ENCODE measurements around the gene PAQR9. TPM values are rescaled to one million over a fixed set of nuclear protein-coding genes. Genes with fewer than 3 reads are reported as not detected.

Gene PAQR9
- total RNA-seq, 1 experiment from 2014 or later, result 0.03 TPM

GRCh38 chr3:142934887-142935269, 28.6 kb downstream of the PAQR9 start:
- in situ Hi-C loops (cut with HindIII; ENCODE audit: low pct_unique_long_range_greater_than_20kb, low sequenced_read_pairs), result no loop called here
- DNase-seq (ENCODE audit: low read depth), result no peak

DNA sequence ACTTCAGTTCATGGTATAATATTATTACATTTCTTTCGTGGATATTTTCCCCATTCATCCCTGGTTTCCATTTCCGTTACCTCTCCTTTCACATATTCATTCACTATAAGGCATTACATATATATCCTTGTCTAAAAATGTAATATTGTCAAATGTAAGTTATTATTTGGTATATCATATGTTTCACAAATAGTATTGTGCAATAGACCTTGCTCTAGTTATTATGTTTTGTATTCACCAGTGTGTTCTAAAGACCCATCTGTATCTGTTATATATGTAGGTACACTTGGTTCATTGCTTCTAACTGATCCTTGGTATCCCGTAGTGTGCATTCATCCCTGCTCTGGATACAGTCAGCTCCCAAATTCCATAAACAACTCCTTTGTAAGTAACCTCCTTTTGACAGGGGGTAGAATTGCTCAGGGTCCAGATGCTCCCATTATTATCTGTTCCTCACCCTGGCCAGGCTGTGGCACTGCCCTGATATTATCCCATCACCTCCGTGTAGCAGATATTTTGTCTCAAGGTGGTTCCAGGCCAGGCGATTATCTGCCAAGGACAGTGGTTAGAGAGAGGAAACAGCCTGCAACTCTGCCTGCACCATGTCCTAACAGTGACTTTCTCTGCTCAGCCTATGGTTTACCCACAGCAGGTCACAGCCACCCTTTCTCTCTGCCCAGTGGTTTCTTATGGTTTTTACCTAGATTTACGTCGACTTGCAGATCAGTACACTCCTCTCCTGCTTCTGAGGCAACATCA, 29.2 kb downstream of the PAQR9 start:
- in situ Hi-C loops (cut with HindIII; ENCODE audit: low pct_unique_long_range_greater_than_20kb, low sequenced_read_pairs), result no loop called here
- DNase-seq (ENCODE audit: low read depth), result no peak

DNA sequence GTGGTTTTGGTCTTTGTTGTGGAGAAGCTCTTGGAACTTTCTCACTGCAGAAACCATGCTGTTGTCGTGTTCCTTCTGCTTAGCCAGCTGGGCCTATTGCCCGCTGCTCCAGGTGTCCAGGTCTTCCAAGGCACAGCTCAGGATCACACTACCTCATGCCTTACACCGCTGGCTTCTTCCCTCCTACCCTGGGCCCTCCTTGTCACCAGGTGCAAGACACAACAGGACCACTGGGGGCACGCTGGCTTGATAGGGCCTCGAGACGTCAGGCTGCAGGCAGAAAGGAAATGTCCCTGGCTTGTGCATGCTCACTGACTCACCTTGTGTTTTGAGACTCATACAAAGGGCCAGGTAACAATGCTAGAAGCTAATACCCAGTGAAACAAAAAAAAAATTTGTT, 32.3 kb downstream of the PAQR9 start:
- DNase-seq (ENCODE audit: low read depth), result no peak

DNA sequence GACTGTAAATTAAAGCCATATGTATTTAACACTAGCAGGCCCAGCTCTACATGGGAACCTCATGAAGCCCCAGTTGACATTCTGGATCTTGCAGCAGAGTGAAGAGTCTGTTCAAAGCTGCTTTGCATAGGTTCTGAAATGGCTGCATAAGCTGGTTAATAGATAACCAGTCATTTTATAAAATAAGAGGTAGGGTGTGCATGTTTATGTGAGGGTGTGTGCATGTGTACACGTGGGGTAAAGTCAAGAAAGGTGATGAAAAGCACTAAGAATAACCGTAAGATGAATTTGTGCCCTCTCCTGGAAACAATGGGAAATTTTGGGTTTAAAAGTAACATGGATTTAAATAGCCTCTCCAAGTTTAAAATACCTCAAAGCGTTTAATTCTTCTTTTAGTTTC, 33.0 kb downstream of the PAQR9 start:
- DNase-seq (ENCODE audit: low read depth), result no peak
- in situ Hi-C loops (cut with HindIII; ENCODE audit: low pct_unique_long_range_greater_than_20kb, low sequenced_read_pairs), result no loop called here

More for the DNA sequence above, 32.3 kb downstream of the PAQR9 start:
- in situ Hi-C loops (cut with HindIII; ENCODE audit: low pct_unique_long_range_greater_than_20kb, low sequenced_read_pairs), result no loop called here

GRCh38 chr3:142929890-142930289, 33.6 kb downstream of the PAQR9 start:
- in situ Hi-C loops (cut with HindIII; ENCODE audit: low pct_unique_long_range_greater_than_20kb, low sequenced_read_pairs), result no loop called here
- DNase-seq (ENCODE audit: low read depth), result no peak

DNA sequence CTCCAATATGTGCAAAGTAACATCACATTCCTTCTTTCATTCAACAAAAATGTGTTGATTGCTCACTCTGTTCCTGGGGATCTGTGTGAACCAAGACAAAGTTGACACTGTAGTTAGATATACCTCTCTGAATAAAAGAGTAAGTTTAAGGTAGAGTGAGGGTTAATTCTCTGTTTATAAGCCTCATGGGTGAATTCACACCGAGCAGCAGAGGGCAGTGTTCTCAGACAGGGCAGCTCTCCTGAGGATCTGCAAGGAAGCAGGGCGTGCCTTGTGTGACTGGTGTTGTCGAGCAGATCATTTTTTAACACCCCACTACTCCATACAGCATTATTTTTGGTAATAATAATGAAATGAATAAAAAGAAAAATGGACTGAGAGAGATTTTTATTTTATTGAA, 34.4 kb downstream of the PAQR9 start:
- no peak for DNase-seq (ENCODE audit: low read depth)
- in situ Hi-C loops (cut with HindIII; ENCODE audit: low pct_unique_long_range_greater_than_20kb, low sequenced_read_pairs), result no loop called here

GRCh38 chr3:142926368-142926944, 37.0 kb downstream of the PAQR9 start:
- in situ Hi-C loops (cut with HindIII; ENCODE audit: low pct_unique_long_range_greater_than_20kb, low sequenced_read_pairs), result no loop called here
- no peak for DNase-seq (ENCODE audit: low read depth)

- in situ Hi-C loops (cut with HindIII; ENCODE audit: low pct_unique_long_range_greater_than_20kb, low sequenced_read_pairs), result no loop called here
- no peak for DNase-seq (ENCODE audit: low read depth)
These were observed 38.3 kb downstream of the PAQR9 start for GRCh38 chr3:142925140-142925539.

GRCh38 chr3:142923694-142924093, 39.8 kb downstream of the PAQR9 start:
- in situ Hi-C loops (cut with HindIII; ENCODE audit: low pct_unique_long_range_greater_than_20kb, low sequenced_read_pairs), result no loop called here

GRCh38 chr3:142916605-142917004, 46.9 kb downstream of the PAQR9 start:
- in situ Hi-C loops (cut with HindIII; ENCODE audit: low pct_unique_long_range_greater_than_20kb, low sequenced_read_pairs), result no loop called here
- no peak for DNase-seq (ENCODE audit: low read depth)

More at GRCh38 chr3:142923694-142924093, 39.8 kb downstream of the PAQR9 start:
- DNase-seq (ENCODE audit: low read depth), result no peak

DNA sequence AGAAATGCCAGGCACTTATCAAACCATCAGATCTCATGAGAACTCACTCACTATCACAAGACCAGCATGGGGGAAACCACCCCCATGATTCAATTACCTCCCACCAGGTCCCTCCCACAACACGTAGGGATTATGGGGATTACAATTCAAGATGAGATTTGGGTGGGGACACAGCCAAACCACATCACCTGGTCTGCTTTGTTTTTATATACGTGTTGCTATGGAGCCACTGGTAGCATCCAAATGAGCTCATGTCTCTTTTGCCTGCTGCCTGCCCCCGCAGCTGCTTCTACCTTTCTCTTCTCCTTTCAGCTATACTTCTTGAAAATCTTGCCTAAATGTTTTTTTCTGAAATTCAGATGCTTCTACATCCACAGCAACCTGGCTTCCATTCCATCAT, 47.8 kb downstream of the PAQR9 start:
- in situ Hi-C loops (cut with HindIII; ENCODE audit: low pct_unique_long_range_greater_than_20kb, low sequenced_read_pairs), result no loop called here
- no peak for DNase-seq (ENCODE audit: low read depth)

- DNase-seq (ENCODE audit: low read depth), result no peak
- in situ Hi-C loops (cut with HindIII; ENCODE audit: low pct_unique_long_range_greater_than_20kb, low sequenced_read_pairs), result no loop called here
These were observed 49.1 kb downstream of the PAQR9 start for GRCh38 chr3:142914286-142914811.

GRCh38 chr3:142913432-142913831, 50.0 kb downstream of the PAQR9 start:
- in situ Hi-C loops (cut with HindIII; ENCODE audit: low pct_unique_long_range_greater_than_20kb, low sequenced_read_pairs), result no loop called here
- no peak for DNase-seq (ENCODE audit: low read depth)

DNA sequence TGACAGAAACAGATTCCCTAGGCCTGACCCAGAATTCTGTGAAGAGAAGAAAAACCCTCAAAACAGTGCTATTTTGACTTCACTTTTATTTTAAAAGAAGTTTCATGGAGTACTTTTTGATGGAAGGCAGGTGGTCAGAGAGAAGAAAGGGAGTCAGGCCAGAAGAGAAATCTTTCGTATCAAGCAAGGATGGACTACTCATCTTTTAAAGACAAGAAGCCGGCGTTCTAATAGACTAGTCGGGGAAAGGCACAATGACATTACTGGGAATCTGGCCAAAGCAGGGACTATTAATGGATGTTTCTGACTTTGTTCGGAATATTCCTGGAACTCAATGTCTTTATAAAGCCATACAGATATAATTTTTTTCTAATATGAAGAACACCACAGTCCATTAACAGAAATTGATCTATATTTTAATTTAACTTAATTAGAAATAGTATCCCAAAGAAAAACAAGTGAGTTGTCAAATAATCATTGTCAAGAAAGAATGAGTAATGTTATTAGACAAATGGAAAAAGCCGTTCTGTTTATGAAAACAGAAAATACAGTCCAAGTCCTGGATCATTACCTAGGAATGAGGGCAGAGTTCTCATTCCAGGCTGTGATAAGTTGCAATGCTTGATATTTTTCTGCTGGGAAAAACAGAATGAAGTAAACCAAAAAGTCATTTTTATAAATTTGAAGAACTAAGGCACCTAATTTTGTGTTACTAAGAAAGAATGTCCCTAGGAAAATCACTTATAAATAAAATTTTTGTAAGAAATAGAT, 50.9 kb downstream of the PAQR9 start:
- no peak for DNase-seq (ENCODE audit: low read depth)
- in situ Hi-C loops (cut with HindIII; ENCODE audit: low pct_unique_long_range_greater_than_20kb, low sequenced_read_pairs), result no loop called here

Other genes with a start within 250 kb of the PAQR9 start
- gene TRPC1, start 239.6 kb downstream of the PAQR9 start, total RNA-seq (2014; rRNA removed; shearing (Covaris generic); ENCODE audit: low replicate concordance), result 11.4 and 29.7 TPM in 2 replicates
- gene PCOLCE2, start 74.6 kb downstream of the PAQR9 start, total RNA-seq (2014; rRNA removed; shearing (Covaris generic); ENCODE audit: low replicate concordance), result 70.4 and 88.2 TPM in 2 replicates
- 34.3 and 36.3 TPM in 2 replicates for gene U2SURP, start 37.9 kb upstream of the PAQR9 start, total RNA-seq (2014; rRNA removed; shearing (Covaris generic); ENCODE audit: low replicate concordance)
- gene CHST2, start 156.1 kb upstream of the PAQR9 start, total RNA-seq (2014; rRNA removed; shearing (Covaris generic); ENCODE audit: low replicate concordance), result 13.1 and 15.1 TPM in 2 replicates